Effector memory CD4-positive, alpha-beta T cell (primary cell): ENCODE measurements around the gene PRKCB.
"Not testable (repeated sequence)": the region's sequence is repeated elsewhere in the genome, so short reads cannot be mapped to it uniquely, and the experiment has no call there.

Experiments
- DNase-seq, 3 donors: peaks; one replicate each; pipeline ENCODE4 v3.0.0-alpha.2; 2020
- H3K27ac ChIP-seq: 2 replicates; pipeline ENCODE4 v1.7.0; 2013; ENCODE audit warnings: mild to moderate bottlenecking, low read length, moderate library complexity; ENCODE audit not compliant: insufficient read depth, poor library complexity, severe bottlenecking
- H3K27me3 ChIP-seq: replicated peaks from 2 replicates; pipeline ENCODE4 v1.7.0; 2013; ENCODE audit warnings: mild to moderate bottlenecking, low read length; ENCODE audit not compliant: insufficient read depth, control insufficient read depth, poor library complexity, severe bottlenecking
- H3K36me3 ChIP-seq: 2 replicates; pipeline ENCODE4 v1.7.0; 2013; ENCODE audit warnings: mild to moderate bottlenecking, low read length, moderate library complexity; ENCODE audit not compliant: control insufficient read depth, insufficient read depth
- H3K4me1 ChIP-seq: 2 replicates; pipeline ENCODE4 v1.7.0; 2013; ENCODE audit warnings: low read length, mild to moderate bottlenecking; ENCODE audit not compliant: control insufficient read depth, insufficient read depth, poor library complexity, severe bottlenecking
- H3K4me3 ChIP-seq: 2 replicates; pipeline ENCODE4 v1.7.0; 2013; ENCODE audit warnings: low read length, low read depth, mild to moderate bottlenecking; ENCODE audit not compliant: insufficient read depth, poor library complexity, severe bottlenecking
- H3K9me3 ChIP-seq: 2 replicates; pipeline ENCODE4 v1.7.0; 2013; ENCODE audit warnings: mild to moderate bottlenecking, low read length, moderate library complexity; ENCODE audit not compliant: control insufficient read depth

PRKCB gene

GRCh38 chr16:24217461-24217860 lies 381.7 kb downstream of the PRKCB start:
- Histone ChIP-seq H3K27ac (no peak overlapping the region), H3K36me3 (peaks cover 24% of the 10 kb centered on the region), H3K9me3 (no peaks in the 10 kb centered on the region), H3K27me3 (no peaks in the 10 kb centered on the region), H3K4me3 (no peak overlapping the region), H3K4me1 (no peaks in the 10 kb centered on the region)
- no peak for DNase-seq

GRCh38 chr16:24218299-24218698 lies 382.5 kb downstream of the PRKCB start:
- H3K27me3 ChIP-seq = no peaks in the 10 kb centered on the region
- DNase-seq = no peak
- H3K4me1 ChIP-seq = no peaks in the 10 kb centered on the region
- H3K27ac ChIP-seq = no peak overlapping the region
- H3K4me3 ChIP-seq = no peak overlapping the region
- H3K9me3 ChIP-seq = no peaks in the 10 kb centered on the region
- H3K36me3 ChIP-seq = peaks cover 24% of the 10 kb centered on the region

- Histone ChIP-seq H3K27me3 (no peaks in the 10 kb centered on the region), H3K4me1 (no peaks in the 10 kb centered on the region), H3K9me3 (no peaks in the 10 kb centered on the region), H3K27ac (no peak overlapping the region), H3K4me3 (no peak overlapping the region), H3K36me3 (peaks cover 5% of the 10 kb centered on the region)
- DNase-seq = no peak
Measured at GRCh38 chr16:24221219-24221618, 385.4 kb downstream of the PRKCB start.

- Histone ChIP-seq H3K9me3 (no peaks in the 10 kb centered on the region), H3K27ac (no peak overlapping the region), H3K4me1 (no peaks in the 10 kb centered on the region), H3K4me3 (no peak overlapping the region), H3K36me3 (no peaks in the 10 kb centered on the region), H3K27me3 (no peaks in the 10 kb centered on the region)
- no peak for DNase-seq
Measured at GRCh38 chr16:24228514-24228913, 392.7 kb downstream of the PRKCB start.

- no peak overlapping the region for H3K4me3 ChIP-seq
- no peaks in the 10 kb centered on the region for H3K36me3 ChIP-seq
- H3K27ac ChIP-seq = no peak overlapping the region
- no peaks in the 10 kb centered on the region for H3K4me1 ChIP-seq
- no peak for DNase-seq
- peaks cover 5% of the 10 kb centered on the region for H3K27me3 ChIP-seq
- peaks cover 4% of the 10 kb centered on the region for H3K9me3 ChIP-seq
Measured at GRCh38 chr16:24232936-24233335, 397.2 kb downstream of the PRKCB start.

GRCh38 chr16:24234737-24235136 lies 399.0 kb downstream of the PRKCB start:
- H3K4me1 ChIP-seq = no peaks in the 10 kb centered on the region
- H3K4me3 ChIP-seq = no peak overlapping the region
- H3K27ac ChIP-seq = no peak overlapping the region
- H3K36me3 ChIP-seq = no peaks in the 10 kb centered on the region
- DNase-seq = no peak
- peaks cover 10% of the 10 kb centered on the region for H3K9me3 ChIP-seq
- H3K27me3 ChIP-seq = peaks cover 5% of the 10 kb centered on the region

GRCh38 chr16:24235806-24236205 lies 400.0 kb downstream of the PRKCB start:
- Histone ChIP-seq H3K36me3 (no peaks in the 10 kb centered on the region), H3K4me3 (no peak overlapping the region), H3K4me1 (no peaks in the 10 kb centered on the region), H3K27ac (no peak overlapping the region), H3K27me3 (peaks cover 5% of the 10 kb centered on the region), H3K9me3 (peaks cover 10% of the 10 kb centered on the region)
- no peak for DNase-seq

GRCh38 chr16:24238846-24239245 lies 403.1 kb downstream of the PRKCB start:
- H3K4me3 ChIP-seq, H3K36me3 ChIP-seq, DNase-seq, H3K4me1 ChIP-seq, H3K9me3 ChIP-seq, H3K27me3 ChIP-seq, H3K27ac ChIP-seq: not testable (repeated sequence)

- DNase-seq = no peak
- no peaks in the 10 kb centered on the region for H3K9me3 ChIP-seq
- no peak overlapping the region for H3K4me3 ChIP-seq
- no peak overlapping the region for H3K27ac ChIP-seq
- no peaks in the 10 kb centered on the region for H3K27me3 ChIP-seq
- no peaks in the 10 kb centered on the region for H3K36me3 ChIP-seq
- H3K4me1 ChIP-seq = no peaks in the 10 kb centered on the region
Measured at GRCh38 chr16:24246911-24247607, 411.3 kb downstream of the PRKCB start.

GRCh38 chr16:24253192-24253591 lies 417.4 kb downstream of the PRKCB start:
- H3K27ac ChIP-seq = no peak overlapping the region
- DNase-seq = no peak
- H3K36me3 ChIP-seq = no peaks in the 10 kb centered on the region
- H3K27me3 ChIP-seq = peaks cover 16% of the 10 kb centered on the region
- no peaks in the 10 kb centered on the region for H3K9me3 ChIP-seq
- no peaks in the 10 kb centered on the region for H3K4me1 ChIP-seq
- H3K4me3 ChIP-seq = no peak overlapping the region
